ENCODE measurements around the gene GNLY.
"Not testable (repeated sequence)": the region's sequence is repeated elsewhere in the genome, so short reads cannot be mapped to it uniquely, and the experiment has no call there.

The GNLY gene

GRCh38 chr2:85711578-85712060 lies 17.5 kb downstream of the GNLY start:
- no peak for DNase-seq

GRCh38 chr2:85712336-85712735 lies 18.2 kb downstream of the GNLY start:
- no peak for DNase-seq

- no peak for DNase-seq
These were observed 18.9 kb downstream of the GNLY start for GRCh38 chr2:85712849-85713612.

GRCh38 chr2:85713836-85714235 lies 19.7 kb downstream of the GNLY start:
- no peak for DNase-seq

- not testable (repeated sequence) for DNase-seq
These were observed 20.3 kb downstream of the GNLY start for GRCh38 chr2:85714421-85714820.

GRCh38 chr2:85714841-85715240 lies 20.7 kb downstream of the GNLY start:
- DNase-seq, result no peak

GRCh38 chr2:85716346-85716914 lies 22.3 kb downstream of the GNLY start:
- no peak for DNase-seq

GRCh38 chr2:85717308-85718008 lies 23.3 kb downstream of the GNLY start:
- peak; percentile 3 to 64 for DNase-seq

- peak; percentile 3 to 64 for DNase-seq
These were observed 23.8 kb downstream of the GNLY start for GRCh38 chr2:85718009-85718391.

GRCh38 chr2:85718885-85719492 lies 24.8 kb downstream of the GNLY start:
- DNase-seq, result no peak

GRCh38 chr2:85719609-85720240 lies 25.6 kb downstream of the GNLY start:
- DNase-seq, result no peak

GRCh38 chr2:85720533-85720932 lies 26.4 kb downstream of the GNLY start:
- no peak for DNase-seq

GRCh38 chr2:85721641-85722040 lies 27.5 kb downstream of the GNLY start:
- no peak for DNase-seq

GRCh38 chr2:85722519-85722918 lies 28.4 kb downstream of the GNLY start:
- no peak for DNase-seq

- DNase-seq, result no peak
These were observed 29.7 kb downstream of the GNLY start for GRCh38 chr2:85723707-85724360.

- DNase-seq, result peak; percentile 97 to 99
These were observed 30.6 kb downstream of the GNLY start for GRCh38 chr2:85724731-85725181.

- no peak for DNase-seq
These were observed 31.3 kb downstream of the GNLY start for GRCh38 chr2:85725451-85725850.

GRCh38 chr2:85727798-85728197 lies 33.6 kb downstream of the GNLY start:
- no peak for DNase-seq

GRCh38 chr2:85728342-85728741 lies 34.2 kb downstream of the GNLY start:
- DNase-seq, result no peak

- DNase-seq, result peak; percentile 65 to 85
These were observed 35.0 kb downstream of the GNLY start for GRCh38 chr2:85728883-85729824.

Measured in NCI-H524 (cell line).